Right atrium auricular region (tissue), 2 donors: Measurements from ENCODE around the gene NUP133. TPM values are rescaled to one million over a fixed set of nuclear protein-coding genes. Genes with fewer than 3 reads are reported as not detected.
A peak's percentile ranks its signal among the peaks of the same experiment; 100 is the strongest.

Source experiments
- DNase-seq: peaks from one replicate; pipeline ENCODE4 v3.0.0-alpha.2; 2019; ENCODE audit warnings: low spot score
- H3K27ac ChIP-seq, 2 donors: fragments of 200-600 bp; sonication (generic); 1 replicate in 1 of 2; 2 replicates in 1 of 2; pipeline ENCODE4 v1.5.1; 2016 to 2019
- H3K27me3 ChIP-seq, 2 donors: fragments of 200-600 bp; sonication (generic); one replicate each; pipeline versions ENCODE4 v1.5.1 to v1.6.0; 2017 to 2019
- H3K36me3 ChIP-seq: fragments of 200-600 bp; sonication (generic); one replicate; pipeline ENCODE4 v1.5.1; 2016
- H3K4me1 ChIP-seq, 2 donors: fragments of 200-600 bp; sonication (generic); one replicate each; pipeline versions ENCODE4 v1.5.1 to v1.6.0; 2017 to 2019
- H3K4me3 ChIP-seq, 2 donors: fragments of 200-600 bp; sonication (generic); 1 replicate in 1 of 2; 2 replicates in 1 of 2; pipeline ENCODE4 v1.5.1; 2017 to 2019; ENCODE audit warnings: mild to moderate bottlenecking in 1 of 2, moderate library complexity in 1 of 2
- H3K9me3 ChIP-seq, 2 donors: fragments of 200-600 bp; sonication (generic); one replicate each; pipeline ENCODE4 v1.5.1; 2019
- CTCF ChIP-seq, 2 donors: fragments of 200-600 bp; sonication (generic); IDR thresholded peaks; one replicate each; pipeline ENCODE4 v1.5.1; 2019; ENCODE audit warnings: antibody characterized with exemption in 2 of 2
- total RNA-seq, 2 donors: library from RNA; depleted of rRNA; stranded (reverse); fragments of >200 nt; gene quantifications; one replicate each; pipeline ENCODE4 v1.1.0, GENCODE V29; 2016

The NUP133 gene
- total RNA-seq, 2 donors from 2014 or later, result 19.7 to 21.0 TPM

- Histone ChIP-seq H3K9me3 (no peaks in the 10 kb centered on the region), H3K27me3 (peaks cover 23 to 35% of the 10 kb centered on the region in 2 donors), H3K4me1 (peaks cover 0 to 40% of the 10 kb centered on the region in 2 donors), H3K36me3 (no peaks in the 10 kb centered on the region), H3K27ac (no peak overlapping the region), H3K4me3 (peak overlapping the region in 1 of 2 donors; percentile 19)
- TF ChIP-seq CTCF (IDR thresholded peaks at IDR 0.05), result no peak
- no peak for DNase-seq
Measured at GRCh38 chr1:229431284-229432115, 76.6 kb downstream of the NUP133 start.

- DNase-seq, result no peak
- peaks cover 0 to 40% of the 10 kb centered on the region in 2 donors for H3K4me1 ChIP-seq
- no peak overlapping the region for H3K27ac ChIP-seq
- TF ChIP-seq CTCF (IDR thresholded peaks at IDR 0.05), result peak in 1 of 2 donors; percentile 37
- no peaks in the 10 kb centered on the region for H3K9me3 ChIP-seq
- H3K36me3 ChIP-seq, result no peaks in the 10 kb centered on the region
- peak overlapping the region in 1 of 2 donors; percentile 19 for H3K4me3 ChIP-seq
- peaks cover 23 to 35% of the 10 kb centered on the region in 2 donors for H3K27me3 ChIP-seq
Measured at GRCh38 chr1:229430761-229431283, 77.3 kb downstream of the NUP133 start.

- H3K36me3 ChIP-seq, result no peaks in the 10 kb centered on the region
- H3K4me1 ChIP-seq, result peaks cover 0 to 27% of the 10 kb centered on the region in 2 donors
- TF ChIP-seq CTCF (IDR thresholded peaks at IDR 0.05), result no peak
- no peak for DNase-seq
- H3K4me3 ChIP-seq, result no peak overlapping the region
- peaks cover 0 to 7% of the 10 kb centered on the region in 2 donors for H3K9me3 ChIP-seq
- H3K27me3 ChIP-seq, result peaks cover 16 to 24% of the 10 kb centered on the region in 2 donors
- H3K27ac ChIP-seq, result no peak overlapping the region
Measured at GRCh38 chr1:229428256-229428655, 79.9 kb downstream of the NUP133 start.

- peaks cover 0 to 21% of the 10 kb centered on the region in 2 donors for H3K4me1 ChIP-seq
- no peak for TF ChIP-seq CTCF (IDR thresholded peaks at IDR 0.05)
- H3K4me3 ChIP-seq, result no peak overlapping the region
- no peaks in the 10 kb centered on the region for H3K36me3 ChIP-seq
- H3K27me3 ChIP-seq, result peaks cover 12 to 18% of the 10 kb centered on the region in 2 donors
- H3K9me3 ChIP-seq, result peaks cover 0 to 7% of the 10 kb centered on the region in 2 donors
- DNase-seq, result no peak
- no peak overlapping the region for H3K27ac ChIP-seq
Measured at GRCh38 chr1:229427572-229427971, 80.6 kb downstream of the NUP133 start.

GRCh38 chr1:229425564-229426159 lies 82.5 kb downstream of the NUP133 start:
- Histone ChIP-seq H3K9me3 (peaks cover 0 to 7% of the 10 kb centered on the region in 2 donors), H3K36me3 (no peaks in the 10 kb centered on the region), H3K4me3 (no peak overlapping the region), H3K27me3 (no peaks in the 10 kb centered on the region), H3K27ac (no peak overlapping the region), H3K4me1 (peaks cover 0 to 2% of the 10 kb centered on the region in 2 donors)
- no peak for TF ChIP-seq CTCF (IDR thresholded peaks at IDR 0.05)
- no peak for DNase-seq
